HCT116 (cell line): ENCODE data around the gene VAMP1. TPM values are rescaled to one million over a fixed set of nuclear protein-coding genes. Genes with fewer than 3 reads are reported as not detected.

Experiments
- total RNA-seq: library from RNA; stranded (reverse); gene quantifications from one replicate; pipeline ENCODE4 v1.2.1, GENCODE V29; 2021; ENCODE audit not compliant: unreplicated experiment

The VAMP1 gene
- total RNA-seq, 1 experiment from 2014 or later = 12.1 TPM

Other genes starting within 250 kb of the VAMP1 start
- 27.4 TPM for gene PLEKHG6, start 160.0 kb downstream of the VAMP1 start, total RNA-seq
- gene TNFRSF1A, start 128.6 kb downstream of the VAMP1 start, total RNA-seq = 129 TPM
- gene SCNN1A, start 95.1 kb downstream of the VAMP1 start, total RNA-seq = 118 TPM
- 128 TPM for gene LTBR, start 86.5 kb downstream of the VAMP1 start, total RNA-seq
- 0.25 TPM for gene CD27, start 25.7 kb downstream of the VAMP1 start, total RNA-seq
- 0.54 TPM for gene TAPBPL, start 18.6 kb downstream of the VAMP1 start, total RNA-seq
- gene MRPL51, start 22.6 kb upstream of the VAMP1 start, total RNA-seq = 265 TPM
- 177 TPM for gene NCAPD2, start 23.4 kb upstream of the VAMP1 start, total RNA-seq
- gene GAPDH, start 63.8 kb upstream of the VAMP1 start, total RNA-seq = 5,901 TPM
- 0.34 TPM for gene IFFO1, start 85.4 kb upstream of the VAMP1 start, total RNA-seq
- 108 TPM for gene NOP2, start 97.6 kb upstream of the VAMP1 start, total RNA-seq
- 342 TPM for gene CHD4, start 136.7 kb upstream of the VAMP1 start, total RNA-seq
- 5.2 TPM for gene LPAR5, start 165.3 kb upstream of the VAMP1 start, total RNA-seq
- gene ACRBP, start 176.8 kb upstream of the VAMP1 start, total RNA-seq = 1.0 TPM
- 17.9 TPM for gene ING4, start 192.4 kb upstream of the VAMP1 start, total RNA-seq
- 73.4 TPM for gene ZNF384, start 218.7 kb upstream of the VAMP1 start, total RNA-seq
- gene PIANP, start 230.1 kb upstream of the VAMP1 start, total RNA-seq = not detected